NCI-H187 treated with DMSO at 0.1 percent for 48 hours (cell line): ENCODE data around the gene PGLYRP3.
"Not testable (repeated sequence)": the region's sequence is repeated elsewhere in the genome, so short reads cannot be mapped to it uniquely, and the experiment has no call there.

Experiments
- DNase-seq: peaks from one replicate; lab custom pipeline; 2025; lab: John Stamatoyannopoulos, UW

The PGLYRP3 gene

GRCh38 chr1:153348511-153349362 is 36.0 kb upstream of the PGLYRP3 start, which contains the start of gene PGLYRP4:
TSS of gene PGLYRP4 (minus strand) at chr1:153348841. CDS start at chr1:153347932, 909 bp downstream.
- DNase-seq: no peak

DNA sequence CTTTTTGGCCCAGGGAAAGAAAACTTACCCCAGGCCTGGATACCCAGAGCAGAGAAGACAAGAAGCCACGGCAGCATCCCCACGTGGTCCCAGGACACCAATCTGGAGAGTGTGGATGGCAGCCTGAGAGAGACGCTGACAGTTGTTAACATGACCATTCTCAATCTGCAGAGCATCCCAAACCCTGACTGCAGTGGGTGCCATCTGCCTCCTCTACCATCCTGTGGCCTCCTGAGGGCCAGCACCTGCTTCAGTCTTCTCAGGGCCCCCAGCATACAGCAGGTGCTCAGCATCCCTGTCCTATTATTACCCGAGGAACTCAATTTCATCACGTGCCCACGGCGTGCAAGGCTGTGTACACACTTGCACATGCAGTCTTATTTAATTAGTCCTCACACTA is 35.1 kb upstream of the PGLYRP3 start:
- DNase-seq: no peak

- DNase-seq: not testable (repeated sequence)
Observed at GRCh38 chr1:153347049-153347448, 34.3 kb upstream of the PGLYRP3 start.

DNA sequence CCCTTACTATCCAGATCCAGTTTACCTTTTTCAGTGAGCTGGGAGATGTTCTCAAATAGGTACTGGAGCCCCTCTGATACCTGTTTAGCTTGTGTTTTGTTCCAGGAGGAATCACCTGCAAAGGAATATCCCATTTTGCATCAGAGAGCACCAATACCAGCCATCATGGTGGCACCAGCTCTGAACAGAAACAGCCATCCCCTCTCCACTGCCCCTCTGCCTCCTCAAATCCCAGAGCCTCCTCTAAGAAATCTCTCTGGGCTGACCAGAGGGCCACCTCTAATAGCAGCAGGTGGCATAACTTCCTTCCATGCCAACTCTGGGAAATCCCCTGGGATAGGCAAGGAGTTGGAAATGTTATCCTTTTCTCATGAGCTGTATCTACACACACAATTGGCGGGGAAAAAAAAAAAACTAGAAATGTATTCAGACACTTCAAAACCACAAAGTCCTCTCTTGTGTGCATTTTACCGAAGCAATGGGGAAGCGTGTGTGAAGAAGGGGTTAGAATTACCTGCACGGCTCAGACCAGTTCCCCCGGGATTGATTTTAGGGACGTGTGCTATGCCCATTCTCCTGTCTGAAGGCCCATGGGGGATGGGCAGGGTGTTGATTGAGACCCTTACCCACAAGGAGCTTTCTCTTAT is 33.4 kb upstream of the PGLYRP3 start:
- DNase-seq: peak; percentile 99

GRCh38 chr1:153345187-153346076 is 32.7 kb upstream of the PGLYRP3 start:
- DNase-seq: peak; percentile 97

DNA sequence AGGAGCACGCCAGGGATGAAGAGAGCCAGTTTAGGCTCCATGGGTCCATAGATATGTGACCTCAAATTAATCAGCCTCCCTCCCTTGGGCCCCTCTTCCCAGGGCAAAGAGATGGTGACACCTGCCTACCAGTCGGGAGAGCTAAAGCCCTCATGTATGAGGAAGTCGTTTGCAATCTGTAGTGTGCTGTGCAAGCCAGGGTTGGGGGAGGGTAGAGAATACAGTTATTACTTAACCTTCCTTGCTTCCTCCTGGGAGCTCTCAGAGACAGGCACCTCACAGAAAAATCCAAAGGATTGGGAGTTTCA is 31.9 kb upstream of the PGLYRP3 start:
- peak; percentile 44 for DNase-seq

DNA sequence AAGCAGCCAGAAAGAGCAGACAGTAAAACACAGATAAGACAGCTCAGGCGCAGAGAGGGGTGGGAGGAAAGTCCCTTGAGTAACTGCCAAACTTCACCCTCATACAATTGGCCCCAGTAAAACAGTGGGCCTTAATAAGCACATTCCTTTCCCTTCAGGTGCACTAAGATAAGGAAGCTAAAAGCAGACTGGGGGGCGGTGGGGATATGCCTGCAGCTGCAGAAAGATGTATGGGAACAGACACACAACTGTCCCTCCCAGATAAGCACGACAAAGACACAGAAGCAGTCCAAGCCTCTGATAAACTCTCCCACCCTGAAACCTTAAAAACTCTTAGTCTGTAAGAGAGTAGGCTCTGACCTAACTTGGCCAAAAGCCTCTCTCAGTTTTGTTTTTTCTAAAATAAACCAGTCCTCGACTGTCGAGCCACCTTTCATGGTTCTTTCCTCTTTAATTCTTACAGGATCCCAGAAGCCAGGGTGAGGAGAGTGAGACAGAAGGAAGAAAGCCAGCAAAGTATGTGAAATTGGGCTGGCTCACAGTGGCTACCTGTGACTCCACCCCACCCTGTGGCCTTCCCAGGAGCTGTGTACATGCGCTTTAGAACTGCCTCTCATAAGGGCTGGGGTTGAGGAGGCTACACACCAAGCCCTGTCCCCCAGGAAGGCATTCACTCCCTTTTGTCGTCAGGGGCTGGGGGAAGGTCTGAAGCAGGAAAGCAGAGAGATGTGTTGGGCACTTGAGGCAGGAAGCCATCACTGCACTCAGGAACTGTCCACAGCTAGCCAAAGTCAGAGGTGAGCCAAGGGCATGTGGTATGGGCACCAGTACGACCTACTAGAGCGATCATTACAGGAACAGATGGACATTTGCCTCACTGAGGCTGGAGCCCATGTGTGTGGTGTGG is 31.3 kb upstream of the PGLYRP3 start:
- DNase-seq: no peak

GRCh38 chr1:153343040-153343681 is 30.4 kb upstream of the PGLYRP3 start:
- peak; percentile 94 for DNase-seq

- DNase-seq: no peak
Observed at GRCh38 chr1:153342178-153342577, 29.4 kb upstream of the PGLYRP3 start.

DNA sequence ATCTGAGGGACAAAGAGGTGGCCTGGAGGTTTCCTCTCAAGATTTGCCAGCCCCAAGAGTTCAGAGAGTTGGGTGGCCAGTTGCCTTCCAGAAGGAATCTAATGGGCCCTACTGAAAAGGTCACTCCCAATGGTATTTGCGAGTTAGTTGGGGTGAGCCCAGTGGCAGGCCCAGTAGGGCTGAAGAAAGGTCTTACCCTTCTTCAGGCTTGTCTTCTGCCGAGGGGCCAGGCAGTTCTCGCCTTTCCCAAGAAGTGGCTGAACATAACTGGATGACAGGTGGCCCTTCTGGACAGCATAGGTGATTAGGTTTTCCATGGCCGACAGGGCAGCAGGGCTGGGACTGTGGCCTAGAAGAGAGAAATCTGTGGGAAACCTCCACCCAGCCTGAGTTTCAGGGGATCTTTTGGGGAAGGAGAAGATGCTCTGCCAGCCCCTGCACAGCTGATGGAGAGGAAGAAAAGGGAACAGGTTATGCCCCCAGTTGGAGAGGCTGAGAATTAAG is 28.7 kb upstream of the PGLYRP3 start:
- no peak for DNase-seq

- no peak for DNase-seq
Observed at GRCh38 chr1:153340356-153340755, 27.6 kb upstream of the PGLYRP3 start.

- no peak for DNase-seq
Observed at GRCh38 chr1:153339802-153340201, 27.1 kb upstream of the PGLYRP3 start.

DNA sequence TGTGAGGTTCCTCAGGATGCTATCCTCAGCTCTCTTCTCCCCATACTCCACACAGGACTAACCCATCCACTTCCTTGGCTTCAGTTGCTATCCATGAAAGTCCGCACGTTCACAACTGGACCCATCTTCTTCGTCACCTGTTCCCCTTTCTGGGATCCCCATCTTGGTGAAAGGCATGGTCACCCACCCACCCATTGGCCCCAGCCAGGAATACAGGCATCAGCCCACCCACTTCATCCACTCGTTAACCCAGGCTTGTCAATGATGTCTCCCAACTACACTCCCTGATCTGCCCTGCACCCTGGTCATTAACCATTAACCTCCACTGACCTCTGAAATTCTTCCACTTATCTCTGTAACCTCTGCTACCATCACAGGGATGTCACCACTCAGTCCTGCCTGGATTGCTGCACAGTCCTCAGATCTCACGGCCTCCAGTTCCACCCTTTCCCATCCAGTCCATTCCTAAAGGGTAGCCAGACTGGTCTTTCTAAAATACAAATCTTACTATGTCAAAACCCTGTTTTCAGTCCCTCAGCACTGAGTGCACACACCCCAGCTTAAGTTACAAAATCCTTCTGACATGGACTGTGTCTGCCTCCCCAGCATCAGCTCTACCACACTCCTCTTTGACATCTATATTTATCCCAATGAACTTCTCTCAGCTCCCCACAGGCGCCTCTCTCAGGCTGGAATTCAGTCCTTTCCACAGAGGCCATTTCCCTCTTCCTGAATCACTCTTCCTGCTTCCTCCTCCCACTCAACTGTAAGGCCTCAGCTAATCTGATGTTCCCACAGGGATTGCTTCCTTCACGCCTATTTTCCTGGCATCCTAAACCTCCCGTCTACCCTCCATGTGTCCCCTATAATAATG is 25.5 kb upstream of the PGLYRP3 start:
- no peak for DNase-seq

- no peak for DNase-seq
Observed at GRCh38 chr1:153336650-153337049, 23.9 kb upstream of the PGLYRP3 start.

DNA sequence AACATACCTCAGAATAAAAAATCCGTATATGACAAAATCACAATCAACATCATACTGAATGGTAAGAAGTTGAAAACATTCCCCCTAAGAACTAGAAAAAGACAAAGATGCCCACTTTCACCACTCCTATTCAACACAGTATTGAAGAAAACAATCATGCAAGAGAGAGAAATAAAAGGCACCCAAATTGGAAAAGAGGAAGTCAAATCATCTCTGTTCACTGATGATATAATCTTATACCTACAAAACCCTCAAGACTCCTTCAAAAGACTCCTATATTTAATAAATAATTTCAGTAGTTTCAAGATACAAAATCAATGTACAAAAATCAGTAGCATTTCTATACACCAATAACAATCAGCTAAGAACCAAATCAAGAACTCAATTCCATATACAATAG is 21.1 kb upstream of the PGLYRP3 start:
- no peak for DNase-seq

DNA sequence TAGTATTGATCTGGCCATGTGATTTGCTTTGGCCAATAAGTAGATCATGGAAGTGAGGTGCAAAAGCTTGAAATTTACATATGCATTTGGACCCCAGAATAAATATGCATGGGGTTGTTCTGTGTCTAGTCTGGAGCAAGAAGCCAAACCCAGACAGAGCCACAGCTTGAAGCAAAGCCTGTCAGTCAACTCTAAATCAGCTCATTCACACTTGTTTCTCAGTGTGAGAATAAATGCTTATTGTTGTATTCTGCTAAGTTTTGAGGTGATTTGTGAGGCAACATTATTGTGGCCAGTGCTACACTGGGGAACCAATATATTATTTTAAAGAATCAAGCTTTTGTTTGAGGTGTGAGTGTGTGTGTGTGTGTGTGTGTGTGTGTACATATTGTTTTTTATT is 12.2 kb upstream of the PGLYRP3 start:
- DNase-seq: no peak

DNA sequence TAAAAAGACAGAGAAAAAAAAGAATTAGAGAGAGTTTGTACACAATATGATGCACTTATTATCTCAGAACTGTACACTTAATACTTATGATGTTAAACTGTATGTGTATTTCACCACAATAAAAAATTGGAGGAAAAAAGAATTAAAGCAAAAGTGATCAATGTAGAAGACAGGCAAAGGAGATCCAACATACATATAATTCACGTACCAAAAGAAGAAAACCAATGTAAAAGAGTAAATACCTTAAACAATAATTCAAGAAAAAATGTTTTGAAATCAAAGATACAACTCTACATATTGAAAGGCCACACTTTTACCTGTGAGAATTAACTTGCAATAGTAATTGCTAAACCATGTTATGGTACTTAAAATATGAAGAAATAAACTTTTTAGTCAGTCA is 9.8 kb upstream of the PGLYRP3 start:
- DNase-seq: no peak

DNA sequence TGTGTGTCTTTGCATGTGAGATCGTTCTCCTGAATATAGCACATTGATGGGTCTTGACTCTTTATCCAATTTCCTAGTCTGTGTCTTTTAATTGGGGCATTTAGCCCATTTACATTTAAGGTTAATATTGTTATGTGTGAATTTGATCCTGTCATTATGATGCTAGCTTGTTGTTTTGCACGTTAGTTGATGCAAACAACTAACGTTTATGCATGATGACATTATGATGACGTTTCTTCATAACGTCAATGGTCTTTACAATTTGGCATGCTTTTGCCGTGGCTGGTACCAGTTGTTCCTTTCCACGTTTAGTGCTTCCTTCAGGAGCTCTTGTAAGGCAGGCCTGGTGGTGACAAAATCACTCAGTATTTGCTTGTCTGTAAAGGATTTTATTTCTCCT is 5.4 kb upstream of the PGLYRP3 start:
- DNase-seq: not testable (repeated sequence)

DNA sequence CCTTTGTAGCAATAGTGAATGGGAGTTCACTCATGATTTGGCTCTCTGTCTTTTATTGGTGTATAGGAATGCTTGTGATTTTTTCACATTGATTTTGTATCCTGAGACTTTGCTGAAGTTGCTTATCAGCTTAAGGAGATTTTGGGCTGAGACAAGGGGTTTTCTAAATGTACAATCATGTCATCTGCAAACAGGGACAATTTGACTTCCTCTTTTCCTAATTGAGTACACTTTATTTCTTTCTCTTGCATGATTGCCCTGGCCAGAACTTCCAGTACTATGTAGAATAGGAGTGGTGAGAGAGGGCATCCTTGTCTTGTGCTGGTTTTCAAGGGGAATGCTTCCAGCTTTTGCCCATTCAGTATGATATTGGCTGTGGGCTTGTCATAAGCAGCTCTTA is 3.3 kb upstream of the PGLYRP3 start:
- DNase-seq: not testable (repeated sequence)

DNA sequence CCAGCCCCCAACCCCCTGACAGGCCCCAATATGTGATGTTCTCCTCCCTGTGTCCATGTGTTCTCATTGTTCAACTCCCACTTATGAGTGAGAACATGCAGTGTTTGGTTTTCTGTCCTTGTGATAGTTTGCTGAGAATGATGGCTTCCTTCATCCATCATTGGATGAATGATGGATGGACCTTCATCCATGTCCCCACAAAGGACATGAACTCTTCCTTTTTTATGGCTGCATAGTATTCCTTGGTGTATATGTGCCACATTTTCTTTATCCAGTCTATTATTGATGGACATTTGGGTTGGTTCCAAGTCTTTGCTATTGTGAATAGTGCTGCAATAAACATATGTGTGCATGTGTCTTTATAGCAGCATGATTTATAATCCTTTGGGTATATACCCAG is 1.6 kb upstream of the PGLYRP3 start:
- not testable (repeated sequence) for DNase-seq
